Lower leg skin (tissue), 3 donors: ENCODE results near the gene STXBP6.

Experiments used
- CTCF ChIP-seq, 3 donors: fragments of 450-650 bp; IDR thresholded peaks; one replicate each; pipeline ENCODE4 v1.5.1; 2016; ENCODE audit warnings: antibody characterized with exemption in 3 of 3, mild to moderate bottlenecking in 3 of 3, moderate library complexity in 2 of 3
- POLR2A ChIP-seq, 2 donors: fragments of 450-650 bp; IDR thresholded peaks; one replicate each; pipeline ENCODE4 v1.6.1; 2016 to 2017; ENCODE audit warnings: antibody characterized with exemption in 2 of 2, mild to moderate bottlenecking in 1 of 2, moderate library complexity in 1 of 2

DNA sequence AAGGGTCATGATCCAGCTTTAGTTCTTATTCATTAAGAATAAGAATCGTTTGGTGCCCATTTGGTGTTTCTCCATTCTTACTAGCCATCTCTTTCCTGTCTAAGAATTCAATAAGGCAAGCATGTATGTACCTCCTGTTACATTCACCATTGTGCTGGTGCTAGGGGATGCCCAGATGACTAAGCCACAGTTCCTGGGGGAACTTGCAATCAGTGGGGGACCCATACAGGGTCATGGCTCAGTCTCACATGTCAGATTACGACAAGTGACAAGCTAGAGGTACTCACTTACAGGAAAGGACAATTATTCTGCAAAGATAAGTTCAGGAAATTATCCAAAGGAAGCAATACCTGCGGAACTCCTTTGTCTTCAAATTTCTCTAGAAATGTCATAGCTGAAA is 125.4 kb downstream of the STXBP6 start:
- TF ChIP-seq CTCF (IDR thresholded peaks at IDR 0.05) (no peak), POLR2A (IDR thresholded peaks at IDR 0.05) (no peak)
